ENCODE data around the gene GRIK4. TPM values are rescaled to one million over a fixed set of nuclear protein-coding genes. Genes with fewer than 3 reads are reported as not detected.

GRIK4 gene
- total and polyA plus RNA-seq, 2 donors (not counting 3 experiments of a cell fraction or from before 2014, with no cell fraction given), result 0.81 to 1.6 TPM

DNA sequence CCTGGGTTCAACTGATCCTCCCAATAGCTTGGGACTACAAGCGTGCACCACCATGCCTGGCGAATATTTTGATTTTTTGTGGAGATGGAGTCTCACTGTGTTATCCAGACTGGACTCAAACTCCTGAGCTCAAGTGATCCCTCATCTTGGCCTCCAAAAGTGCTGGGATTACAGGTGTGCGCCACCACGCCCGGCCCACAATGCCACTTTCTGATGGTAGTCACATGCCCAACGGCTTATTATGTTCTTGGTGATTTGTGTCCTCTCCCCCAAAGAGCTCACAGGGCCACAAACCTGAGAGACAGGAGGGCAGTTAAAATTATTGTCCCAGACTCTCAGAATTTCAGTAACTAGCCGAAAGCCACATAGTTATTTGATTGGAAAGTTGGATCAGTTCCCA is 9.6 kb downstream of the GRIK4 start:
- H4K20me1 ChIP-seq (replicated peaks; ENCODE audit: control insufficient read depth, extremely low read depth, insufficient read depth, low read length), result no peaks in the 10 kb centered on the region
- H2AFZ ChIP-seq (ENCODE audit: low read depth, low read length), result no peak overlapping the region
- H3K27ac ChIP-seq (ENCODE audit: insufficient read depth, low read depth, low read length), result no peak overlapping the region
- intact Hi-C loops (cut with micrococcal nuclease), result no loop called here
- POLR2A ChIA-PET, result no interaction called here
- peaks cover 0 to 2% of the 10 kb centered on the region in 2 experiments for H3K27me3 ChIP-seq (ENCODE audit: control insufficient read depth in 2 of 2, insufficient read depth in 2 of 2, low read length in 2 of 2)
- H3K9me3 ChIP-seq (replicated peaks; ENCODE audit: control insufficient read depth, insufficient read depth, low read length), result no peaks in the 10 kb centered on the region
- H3K9ac ChIP-seq (replicated peaks; ENCODE audit: extremely low read depth, insufficient read depth, low read length), result no peak overlapping the region
- CTCF ChIA-PET, result interaction anchor here (1.0 to 1.1 kb wide), 2 partner anchors 10 to 164 kb away, joined by 3 read pairs; no protein-coding TSS in a partner anchor
- H3K4me2 ChIP-seq (ENCODE audit: insufficient read depth, low read length), result no peak overlapping the region
- no peak for FAIRE-seq
- TF ChIP-seq MYC (IDR thresholded peaks at IDR 0.05; ENCODE audit: low read depth, low read length) (no peak), POLR2A (IDR thresholded peaks at IDR 0.05; ENCODE audit: low read depth, low read length) (no peak), GATA2 (IDR thresholded peaks at IDR 0.05; ENCODE audit: insufficient read depth, insufficient read length, low read depth, low read length) (no peak), POLR2AphosphoS5 (IDR thresholded peaks at IDR 0.05; ENCODE audit: insufficient read depth, low read depth, low read length) (no peak), FOS (IDR thresholded peaks at IDR 0.05; ENCODE audit: borderline replicate concordance, insufficient read depth, low read length) (no peak), JUN (IDR thresholded peaks at IDR 0.05; ENCODE audit: borderline replicate concordance, insufficient read depth, insufficient read length, low read depth) (no peak), EZH2 (IDR thresholded peaks at IDR 0.05; ENCODE audit: borderline replicate concordance, low read depth, low read length, severe bottlenecking) (no peak)
- TF ChIP-seq, protein P1, sequence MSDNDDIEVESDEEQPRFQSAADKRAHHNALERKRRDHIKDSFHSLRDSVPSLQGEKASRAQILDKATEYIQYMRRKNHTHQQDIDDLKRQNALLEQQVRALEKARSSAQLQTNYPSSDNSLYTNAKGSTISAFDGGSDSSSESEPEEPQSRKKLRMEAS (IDR thresholded peaks at IDR 0.05; ENCODE audit: insufficient read depth, insufficient read length), result no peak
- TF ChIP-seq, protein P2, sequence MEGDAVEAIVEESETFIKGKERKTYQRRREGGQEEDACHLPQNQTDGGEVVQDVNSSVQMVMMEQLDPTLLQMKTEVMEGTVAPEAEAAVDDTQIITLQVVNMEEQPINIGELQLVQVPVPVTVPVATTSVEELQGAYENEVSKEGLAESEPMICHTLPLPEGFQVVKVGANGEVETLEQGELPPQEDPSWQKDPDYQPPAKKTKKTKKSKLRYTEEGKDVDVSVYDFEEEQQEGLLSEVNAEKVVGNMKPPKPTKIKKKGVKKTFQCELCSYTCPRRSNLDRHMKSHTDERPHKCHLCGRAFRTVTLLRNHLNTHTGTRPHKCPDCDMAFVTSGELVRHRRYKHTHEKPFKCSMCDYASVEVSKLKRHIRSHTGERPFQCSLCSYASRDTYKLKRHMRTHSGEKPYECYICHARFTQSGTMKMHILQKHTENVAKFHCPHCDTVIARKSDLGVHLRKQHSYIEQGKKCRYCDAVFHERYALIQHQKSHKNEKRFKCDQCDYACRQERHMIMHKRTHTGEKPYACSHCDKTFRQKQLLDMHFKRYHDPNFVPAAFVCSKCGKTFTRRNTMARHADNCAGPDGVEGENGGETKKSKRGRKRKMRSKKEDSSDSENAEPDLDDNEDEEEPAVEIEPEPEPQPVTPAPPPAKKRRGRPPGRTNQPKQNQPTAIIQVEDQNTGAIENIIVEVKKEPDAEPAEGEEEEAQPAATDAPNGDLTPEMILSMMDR (IDR thresholded peaks at IDR 0.05; ENCODE audit: extremely low read depth in 1 of 2, insufficient read depth in 1 of 2, low read depth in 1 of 2, low read length in 2 of 2), result no peak
- no peaks in the 10 kb centered on the region for H3K36me3 ChIP-seq (ENCODE audit: control insufficient read depth in 2 of 2, extremely low read depth in 1 of 2, insufficient read depth in 2 of 2, low read length in 2 of 2)
- DNase-seq (ENCODE audit: low read depth, low spot score), result no peak
- no peaks in the 10 kb centered on the region for H3K79me2 ChIP-seq (ENCODE audit: control insufficient read depth, insufficient read depth, low read length)
- dilution Hi-C loops (cut with MboI; ENCODE audit: extremely low pct_ligation_motif_present, low sequenced_read_pairs), result no loop called here
- H3K4me1 ChIP-seq (ENCODE audit: control insufficient read depth, extremely low read depth, insufficient read depth, low read length), result peaks cover 4% of the 10 kb centered on the region
- no TSS peak for BruUV-seq (replicated peaks)
- H3K9me1 ChIP-seq (replicated peaks; ENCODE audit: control insufficient read depth, extremely low read depth, insufficient read depth, low read length), result no peaks in the 10 kb centered on the region
- H3K4me3 ChIP-seq (replicated peaks in 1 of 3; ENCODE audit: insufficient read depth in 1 of 3, low read depth in 1 of 3, low read length in 3 of 3), result no peak overlapping the region
